ENCODE results near the gene RGL2. TPM values are rescaled to one million over a fixed set of nuclear protein-coding genes. Genes with fewer than 3 reads are reported as not detected.
A peak's percentile ranks its signal among the peaks of the same experiment; 100 is the strongest.

RGL2 gene
- total RNA-seq, 2 experiments from 2014 or later, result 15.0 to 17.7 TPM

DNA sequence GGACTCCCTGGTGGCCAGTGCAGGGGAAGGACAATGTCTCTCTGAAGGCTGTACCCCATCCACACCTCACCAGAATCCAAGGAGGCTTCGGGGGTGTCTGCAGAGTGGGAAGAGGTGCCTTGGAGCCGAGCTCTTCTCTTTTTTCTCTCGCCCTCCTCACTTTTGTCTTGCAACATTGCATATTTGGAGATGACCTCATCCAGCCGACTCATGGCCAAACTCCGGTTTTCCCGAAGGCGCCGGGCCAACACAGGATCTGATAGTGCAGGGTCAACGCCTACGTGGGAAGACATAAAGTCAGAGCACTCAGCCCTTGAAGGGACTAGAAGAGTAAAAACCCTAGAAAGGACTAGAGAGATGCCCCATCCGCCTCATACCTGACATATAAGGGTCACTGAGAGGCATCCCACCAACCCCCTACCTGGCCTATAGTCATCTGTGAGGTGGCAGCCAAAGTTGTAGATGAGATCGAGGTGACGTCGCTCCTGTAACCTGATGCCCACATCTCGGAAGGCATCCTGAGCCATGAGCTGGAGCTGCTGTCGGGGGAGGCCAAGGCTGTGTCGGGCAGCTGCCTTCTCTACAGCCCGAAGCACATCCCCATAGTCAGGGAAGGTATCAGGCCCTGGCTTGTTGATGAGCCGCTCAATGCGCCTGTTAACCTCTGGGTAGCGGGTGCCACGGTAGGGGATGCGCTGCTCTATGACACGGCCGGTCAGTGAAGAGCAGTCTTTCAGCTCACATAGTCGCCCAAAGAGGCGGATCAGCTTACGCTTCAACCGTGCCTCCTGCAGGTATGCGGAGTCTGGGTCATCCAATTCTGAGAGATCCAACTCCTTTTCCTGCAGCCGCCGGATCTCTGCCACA lies 21.8 kb upstream of the RGL2 start:
- H3K9me3 Mint-ChIP-seq, result no peaks in the 10 kb centered on the region
- H3K27me3 Mint-ChIP-seq, result peaks cover 4% of the 10 kb centered on the region
- no peak for DNase-seq
- peaks cover 66% of the 10 kb centered on the region for H3K4me1 Mint-ChIP-seq
- H3K36me3 Mint-ChIP-seq, result peaks cover 36% of the 10 kb centered on the region
- H3K4me3 Mint-ChIP-seq, result peak overlapping the region; percentile 99
- peak overlapping the region; percentile 97 for H3K27ac Mint-ChIP-seq

DNA sequence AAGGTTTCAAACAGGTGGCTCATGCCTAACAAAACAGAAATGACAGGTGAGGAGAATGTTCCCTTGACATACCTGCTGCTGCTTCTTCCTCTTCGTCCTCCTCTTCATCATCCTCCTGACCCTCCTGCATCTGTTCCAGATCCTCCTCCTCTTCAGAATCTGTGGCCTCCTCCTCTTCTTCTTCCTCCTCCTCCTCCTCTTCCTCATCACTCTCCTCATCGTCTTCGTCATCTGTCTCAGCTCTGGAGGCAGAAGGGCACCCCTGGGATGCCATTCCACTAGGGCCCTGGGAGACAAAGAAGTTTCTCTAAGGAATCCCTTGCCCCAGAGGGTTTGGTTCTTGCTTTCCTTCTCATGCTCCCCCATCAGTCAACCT lies 21.2 kb upstream of the RGL2 start:
- Mint-ChIP-seq H3K36me3 (peaks cover 36% of the 10 kb centered on the region), H3K4me1 (peaks cover 70% of the 10 kb centered on the region), H3K9me3 (no peaks in the 10 kb centered on the region), H3K4me3 (no peak overlapping the region), H3K27ac (peak overlapping the region; percentile 34), H3K27me3 (peaks cover 4% of the 10 kb centered on the region)
- no peak for DNase-seq

- DNase-seq, result no peak
- H3K27me3 Mint-ChIP-seq, result peaks cover 4% of the 10 kb centered on the region
- peak overlapping the region; percentile 92 for H3K27ac Mint-ChIP-seq
- H3K9me3 Mint-ChIP-seq, result no peaks in the 10 kb centered on the region
- peaks cover 65% of the 10 kb centered on the region for H3K4me1 Mint-ChIP-seq
- H3K36me3 Mint-ChIP-seq, result peaks cover 43% of the 10 kb centered on the region
- H3K4me3 Mint-ChIP-seq, result peak overlapping the region; percentile 96
These were observed 19.8 kb upstream of the RGL2 start for GRCh38 chr6:33318426-33319073.

DNA sequence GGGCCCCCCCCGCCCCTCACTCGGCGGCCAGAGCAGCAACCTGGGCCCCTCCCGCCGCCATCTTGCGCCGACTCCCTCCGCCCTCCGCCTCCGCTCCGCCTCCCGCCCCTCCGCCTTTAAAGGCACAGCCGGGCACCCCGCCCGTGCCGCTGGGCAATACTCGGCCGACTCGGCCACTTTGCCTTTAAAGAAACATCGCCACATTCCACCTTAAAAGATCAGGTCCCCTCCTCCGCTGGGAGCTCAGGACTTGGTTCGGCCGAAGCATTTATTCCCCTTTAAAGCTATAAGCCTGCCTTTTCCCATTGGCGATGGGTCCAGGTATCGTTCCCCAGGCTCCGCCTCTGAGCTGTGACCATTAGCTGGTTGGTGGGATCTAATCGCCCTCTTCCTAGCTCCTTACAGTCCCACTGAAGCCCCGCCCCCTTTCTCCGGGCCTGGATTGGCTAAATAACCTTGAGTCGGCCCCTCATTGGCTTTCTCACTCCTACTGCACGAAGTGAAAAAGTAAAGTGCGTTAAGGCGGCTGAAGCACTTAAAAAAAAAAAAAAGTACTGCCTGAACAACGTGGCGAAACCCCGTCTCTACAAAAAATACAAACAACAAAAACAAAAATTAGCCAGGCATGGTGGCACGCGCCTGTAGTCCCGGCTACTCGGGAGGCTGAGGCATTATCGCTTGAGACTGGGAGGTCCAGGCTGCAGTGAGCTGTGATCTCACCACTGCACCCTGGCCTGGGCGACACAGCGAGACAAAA lies 19.1 kb upstream of the RGL2 start, which contains the start of gene ZBTB22:
TSS of gene ZBTB22 (minus strand) at position 76 of the 757 bp plus-strand sequence. CDS start 828 bp downstream, outside the sequence.
- peaks cover 49% of the 10 kb centered on the region for H3K36me3 Mint-ChIP-seq

DNA sequence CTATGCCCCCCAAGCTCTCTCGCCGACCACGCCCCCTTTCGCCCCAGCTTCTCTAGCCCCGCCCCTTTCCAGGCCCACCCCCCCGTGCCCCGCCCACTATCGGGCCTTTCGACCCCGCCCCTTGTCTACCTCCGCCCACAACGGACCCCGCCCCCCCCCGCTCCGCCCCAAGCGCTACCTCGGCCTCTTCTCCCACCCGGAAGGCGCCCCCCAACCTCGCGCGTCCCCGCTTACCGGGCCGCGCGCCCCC lies 18.6 kb upstream of the RGL2 start:
- Mint-ChIP-seq H3K36me3 (peaks cover 49% of the 10 kb centered on the region), H3K9me3 (no peaks in the 10 kb centered on the region), H3K4me1 (peaks cover 67% of the 10 kb centered on the region), H3K27me3 (no peaks in the 10 kb centered on the region), H3K4me3 (peak overlapping the region; percentile 82), H3K27ac (peak overlapping the region; percentile 51)
- DNase-seq, result no peak

More for the DNA sequence above, 19.1 kb upstream of the RGL2 start, which contains the start of gene ZBTB22:
- peaks cover 64% of the 10 kb centered on the region for H3K4me1 Mint-ChIP-seq
- peaks cover 3% of the 10 kb centered on the region for H3K27me3 Mint-ChIP-seq
- H3K9me3 Mint-ChIP-seq, result no peaks in the 10 kb centered on the region
- H3K4me3 Mint-ChIP-seq, result peak within 1 kb of the TSS; percentile 96
- DNase-seq, result peak; percentile 94
- H3K27ac Mint-ChIP-seq, result peak within 1 kb of the TSS; percentile 92

- Mint-ChIP-seq H3K4me1 (peaks cover 69% of the 10 kb centered on the region), H3K27me3 (no peaks in the 10 kb centered on the region), H3K36me3 (peaks cover 49% of the 10 kb centered on the region), H3K4me3 (peak overlapping the region; percentile 82), H3K27ac (peak overlapping the region; percentile 51), H3K9me3 (no peaks in the 10 kb centered on the region)
- no peak for DNase-seq
These were observed 18.1 kb upstream of the RGL2 start for GRCh38 chr6:33316603-33317418.

DNA sequence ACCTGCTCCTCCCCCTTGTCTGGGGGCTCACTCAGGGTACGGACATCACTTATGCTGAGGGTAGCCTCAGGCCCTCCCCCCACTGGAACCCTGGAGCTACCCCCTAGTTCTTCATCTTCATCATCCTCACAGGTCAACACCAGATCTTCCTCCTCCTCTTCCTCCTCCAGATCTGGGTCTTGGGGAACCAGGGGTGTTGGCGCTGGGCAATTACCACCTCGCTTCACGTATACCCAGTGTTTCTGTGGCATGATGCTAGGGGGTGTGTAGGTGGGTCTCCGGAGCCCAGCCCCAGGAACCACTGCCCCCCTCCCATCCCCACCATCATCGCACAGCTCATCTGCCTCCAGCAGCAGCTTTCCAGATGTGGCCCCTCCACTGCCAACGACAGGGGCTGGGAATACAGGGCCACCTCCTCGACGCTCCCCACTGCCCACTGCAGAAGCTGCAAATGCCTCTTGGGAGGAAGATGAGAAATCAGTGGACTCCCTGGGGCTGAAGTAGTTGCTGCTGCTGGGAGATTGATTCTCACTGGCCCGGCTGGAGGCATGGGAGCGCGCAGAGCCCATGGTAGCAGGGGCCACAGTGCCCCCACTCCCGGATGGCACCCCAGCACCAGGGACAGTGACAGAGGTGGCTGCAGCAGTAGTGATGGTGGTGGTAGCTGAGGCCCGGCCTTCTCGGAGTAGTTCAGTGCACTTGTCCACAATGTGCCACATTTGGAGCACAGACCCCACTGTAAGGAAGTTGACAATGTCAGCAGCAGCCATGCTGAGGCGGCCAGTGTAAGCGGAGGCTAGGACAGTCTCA lies 17.3 kb upstream of the RGL2 start:
- Mint-ChIP-seq H3K27me3 (no peaks in the 10 kb centered on the region), H3K36me3 (peaks cover 48% of the 10 kb centered on the region), H3K27ac (peak overlapping the region; percentile 99), H3K9me3 (no peaks in the 10 kb centered on the region), H3K4me3 (peak overlapping the region; percentile 82), H3K4me1 (peaks cover 67% of the 10 kb centered on the region)
- DNase-seq, result no peak

- Mint-ChIP-seq H3K27me3 (no peaks in the 10 kb centered on the region), H3K9me3 (no peaks in the 10 kb centered on the region), H3K36me3 (peaks cover 45% of the 10 kb centered on the region), H3K4me3 (peak overlapping the region; percentile 99), H3K4me1 (peaks cover 62% of the 10 kb centered on the region), H3K27ac (peak overlapping the region; percentile 99)
- DNase-seq, result no peak
These were observed 16.4 kb upstream of the RGL2 start for GRCh38 chr6:33314943-33315792.

DNA sequence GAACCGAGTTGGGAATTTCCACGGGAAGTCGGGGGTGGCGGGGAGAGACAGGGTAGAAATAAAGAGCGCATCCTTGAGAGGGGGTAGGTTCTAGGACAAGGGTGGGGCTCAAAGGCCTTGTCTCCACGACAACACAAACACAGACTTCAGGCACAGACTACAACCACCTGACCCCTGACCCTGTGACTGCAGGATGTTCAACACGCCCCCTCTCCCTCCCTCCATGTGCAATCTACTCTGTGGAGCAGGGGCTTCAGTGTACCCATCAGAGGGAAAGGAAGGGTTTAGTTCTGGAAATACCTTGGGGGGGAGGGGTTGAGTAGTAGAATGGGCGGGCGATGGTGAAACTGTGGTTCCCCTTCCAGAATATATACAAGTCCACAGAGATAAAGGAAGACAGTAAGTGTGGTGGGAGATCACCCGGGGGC lies 15.8 kb upstream of the RGL2 start:
- Mint-ChIP-seq H3K4me1 (peaks cover 56% of the 10 kb centered on the region), H3K9me3 (no peaks in the 10 kb centered on the region), H3K27me3 (no peaks in the 10 kb centered on the region), H3K4me3 (peak overlapping the region; percentile 99), H3K36me3 (peaks cover 46% of the 10 kb centered on the region), H3K27ac (peak overlapping the region; percentile 99)
- DNase-seq, result peak; percentile 73

DNA sequence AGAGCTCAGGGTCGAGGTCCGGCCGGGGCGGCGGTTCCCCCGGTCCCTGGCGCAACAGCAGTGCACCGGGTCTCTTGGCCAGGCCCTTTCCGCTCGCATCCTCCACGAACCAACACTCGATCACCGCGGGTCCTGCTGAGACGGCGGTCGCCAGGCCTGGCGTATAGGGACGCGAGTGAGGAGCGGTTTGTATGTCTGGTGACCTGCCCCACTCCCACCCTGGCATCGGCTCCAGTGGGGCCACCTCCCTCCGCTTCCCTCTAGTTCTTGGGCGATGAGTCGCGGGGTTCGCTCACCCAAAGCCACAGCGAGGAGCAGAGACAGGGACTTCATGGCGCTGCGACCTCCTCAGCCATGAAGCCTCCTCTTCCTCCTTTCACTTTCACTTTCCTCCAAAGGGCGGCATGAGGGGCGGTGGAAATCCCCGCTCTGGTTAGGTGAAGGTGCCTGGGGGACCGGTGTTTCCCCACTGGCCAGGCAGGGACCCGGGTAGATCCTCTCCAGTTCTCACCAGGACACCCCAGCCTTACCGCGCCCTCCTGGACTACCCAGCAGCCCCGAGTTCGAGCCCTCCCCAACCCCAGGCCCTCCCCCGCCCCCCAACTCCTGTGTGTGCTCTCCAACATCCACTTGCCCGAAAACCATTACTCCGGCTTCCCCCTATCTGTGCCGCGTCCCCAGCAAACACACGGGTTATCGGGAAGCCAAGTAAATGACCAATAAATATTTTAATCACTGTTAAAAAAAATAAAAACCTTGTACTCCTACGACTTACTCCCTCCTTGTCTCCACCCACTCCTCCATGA lies 15.2 kb upstream of the RGL2 start, which contains the start of gene TAPBP:
TSS of gene TAPBP (minus strand) at position 370 of the 806 bp plus-strand sequence. CDS start at position 333, 37 bp downstream.
- Mint-ChIP-seq H3K36me3 (peaks cover 43% of the 10 kb centered on the region), H3K4me1 (peaks cover 52% of the 10 kb centered on the region), H3K9me3 (no peaks in the 10 kb centered on the region), H3K4me3 (peak within 1 kb of the TSS; percentile 99), H3K27me3 (no peaks in the 10 kb centered on the region), H3K27ac (peak within 1 kb of the TSS; percentile 99)
- peak; percentile 92 for DNase-seq

DNA sequence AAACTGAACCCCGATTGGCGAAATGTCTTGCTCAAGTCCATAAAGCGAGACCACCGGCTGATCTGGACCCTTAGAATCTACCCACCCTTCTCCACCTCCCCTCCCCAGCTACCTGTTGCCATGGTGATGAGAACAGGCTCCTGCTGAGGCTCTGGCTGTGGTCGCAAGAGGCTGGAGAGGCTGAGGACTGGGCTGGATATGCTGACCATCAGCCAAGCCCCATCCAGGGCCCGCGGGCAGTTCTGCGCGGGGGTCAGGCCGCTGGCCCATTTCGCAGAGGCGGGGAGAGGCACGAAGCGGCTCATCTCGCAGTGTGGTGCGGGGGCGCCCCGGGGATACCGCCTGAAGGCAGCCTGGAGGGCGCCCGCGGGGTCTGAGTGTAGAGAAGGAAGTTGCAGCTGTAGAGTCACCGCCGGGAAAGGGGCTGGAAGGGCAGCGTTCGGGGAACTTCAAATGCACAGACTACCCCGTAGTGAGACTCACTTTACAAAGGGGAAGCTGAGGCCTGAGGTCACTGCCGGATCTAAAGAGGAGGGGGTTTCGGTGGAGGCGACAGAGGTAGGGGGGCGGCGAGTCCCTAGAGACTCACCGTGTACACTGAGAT lies 14.5 kb upstream of the RGL2 start:
- peaks cover 45% of the 10 kb centered on the region for H3K36me3 Mint-ChIP-seq

More for the DNA sequence above, 14.5 kb upstream of the RGL2 start:
- Mint-ChIP-seq H3K27me3 (no peaks in the 10 kb centered on the region), H3K9me3 (no peaks in the 10 kb centered on the region), H3K27ac (peak overlapping the region; percentile 99), H3K4me1 (peaks cover 52% of the 10 kb centered on the region), H3K4me3 (peak overlapping the region; percentile 99)
- peak; percentile 60 for DNase-seq

All from activated naive CD8-positive, alpha-beta T cell treated with anti-CD3 and anti-CD28 coated beads for 36 hours (primary cell).